HepG2 (cell line): ENCODE results near the gene FGD3. TPM values are rescaled to one million over a fixed set of nuclear protein-coding genes. Genes with fewer than 3 reads are reported as not detected.

Source experiments
- CAMTA2 ChIP-seq: sonication (generic); formaldehyde crosslinking; IDR thresholded peaks from 2 replicates; pipeline ENCODE4 v1.4.0; 2020; ENCODE audit warnings: mild to moderate bottlenecking, missing genetic modification reagents, borderline replicate concordance
- CCDC6 ChIP-seq: sonication (generic); formaldehyde crosslinking; IDR thresholded peaks from 2 replicates; pipeline ENCODE4 v1.8.1; 2022; ENCODE audit warnings: mild to moderate bottlenecking, missing genetic modification reagents, moderate library complexity
- DR1 ChIP-seq: sonication (generic); formaldehyde crosslinking; IDR thresholded peaks from 2 replicates; pipeline ENCODE4 v1.8.0; 2021; ENCODE audit warnings: mild to moderate bottlenecking, missing genetic modification reagents, inconsistent platforms
- EHMT2 ChIP-seq: fragments of 200-600 bp; sonication (generic); IDR thresholded peaks from 2 replicates; pipeline ENCODE4 v1.7.0; 2017; ENCODE audit warnings: antibody characterized with exemption, low read depth, low read length, borderline replicate concordance
- FOXA1 ChIP-seq, 2 experiments: fragments of 450-650 bp in 1 of 2; sonication (generic) in 1 of 2; formaldehyde crosslinking in 1 of 2; IDR thresholded peaks; 2 replicates each; pipeline versions ENCODE4 v1.4.0 to v1.6.1; 2016 to 2020; ENCODE audit warnings: missing genetic modification reagents in 1 of 2
- GATA4 ChIP-seq: sonication (generic); IDR thresholded peaks from 2 replicates; pipeline ENCODE4 v1.6.1; 2016; ENCODE audit warnings: antibody characterized with exemption, low read depth, borderline replicate concordance
- GPN1 ChIP-seq: sonication (generic); formaldehyde crosslinking; IDR thresholded peaks from 2 replicates; pipeline ENCODE4 v1.5.1; 2020; ENCODE audit warnings: missing genetic modification reagents, borderline replicate concordance
- HNF1B ChIP-seq: sonication (generic); formaldehyde crosslinking; IDR thresholded peaks from 2 replicates; pipeline ENCODE4 v1.5.1; 2020; ENCODE audit warnings: mild to moderate bottlenecking, moderate library complexity, missing genetic modification reagents
- HOXD1 ChIP-seq: sonication (generic); formaldehyde crosslinking; IDR thresholded peaks from 2 replicates; pipeline ENCODE4 v1.5.0; 2020; ENCODE audit warnings: missing genetic modification reagents
- KAT8 ChIP-seq: IDR thresholded peaks from 2 replicates; pipeline ENCODE4 v1.6.1; 2016; ENCODE audit warnings: missing genetic modification reagents, missing compliant biosample characterization
- KDM2A ChIP-seq: sonication (generic); formaldehyde crosslinking; IDR thresholded peaks from 2 replicates; pipeline ENCODE4 v1.4.0; 2020; ENCODE audit warnings: low read depth, missing genetic modification reagents, borderline replicate concordance
- KMT2B ChIP-seq: IDR thresholded peaks from 2 replicates; pipeline ENCODE4 v1.6.1; 2016; ENCODE audit warnings: missing genetic modification reagents, missing compliant biosample characterization
- MIER3 ChIP-seq: IDR thresholded peaks from 2 replicates; pipeline ENCODE4 v1.6.1; 2016; ENCODE audit warnings: missing compliant biosample characterization, borderline replicate concordance
- NCOA2 ChIP-seq: sonication (generic); formaldehyde crosslinking; IDR thresholded peaks from 2 replicates; pipeline ENCODE4 v1.8.0; 2022; ENCODE audit warnings: inconsistent platforms
- NCOA5 ChIP-seq: sonication (generic); formaldehyde crosslinking; IDR thresholded peaks from 2 replicates; pipeline ENCODE4 v1.4.0; 2020; ENCODE audit warnings: missing genetic modification reagents
- NR2C2 ChIP-seq: sonication (generic); formaldehyde crosslinking; IDR thresholded peaks from 2 replicates; pipeline ENCODE4 v1.4.0; 2020; ENCODE audit warnings: missing genetic modification reagents, mild to moderate bottlenecking, moderate library complexity, borderline replicate concordance
- RFX3 ChIP-seq: IDR thresholded peaks from 2 replicates; pipeline ENCODE4 v1.6.1; 2016; ENCODE audit warnings: missing biosample characterization, missing genetic modification reagents
- SRSF1 ChIP-seq: fragments of 200-400 bp; formaldehyde crosslinking; optimal IDR thresholded peaks from 2 replicates; pipeline ENCODE3; 2017; ENCODE audit warnings: mild to moderate bottlenecking, low read depth, low read length, moderate library complexity
- YEATS4 ChIP-seq: sonication (generic); formaldehyde crosslinking; IDR thresholded peaks from 2 replicates; pipeline ENCODE4 v1.4.0; 2020; ENCODE audit warnings: missing genetic modification reagents, borderline replicate concordance
- ZBTB26 ChIP-seq: IDR thresholded peaks from 2 replicates; pipeline ENCODE4 v1.6.1; 2016; ENCODE audit warnings: missing compliant biosample characterization, missing genetic modification reagents, borderline replicate concordance
- ZNF20 ChIP-seq: sonication (generic); formaldehyde crosslinking; IDR thresholded peaks from 2 replicates; pipeline ENCODE4 v1.4.0; 2020; ENCODE audit warnings: mild to moderate bottlenecking, moderate library complexity, missing genetic modification reagents
- ZNF30 ChIP-seq: sonication (generic); formaldehyde crosslinking; IDR thresholded peaks from 2 replicates; pipeline ENCODE4 v1.5.0; 2020; ENCODE audit warnings: mild to moderate bottlenecking, missing genetic modification reagents
- ZNF354B ChIP-seq: sonication (generic); formaldehyde crosslinking; IDR thresholded peaks from 2 replicates; pipeline ENCODE4 v1.8.0; 2022; ENCODE audit warnings: mild to moderate bottlenecking, missing genetic modification reagents
- ZNF574 ChIP-seq: sonication (generic); formaldehyde crosslinking; IDR thresholded peaks from 2 replicates; pipeline ENCODE4 v1.4.0; 2020; ENCODE audit warnings: missing genetic modification reagents
- ZNF749 ChIP-seq: sonication (generic); formaldehyde crosslinking; IDR thresholded peaks from 2 replicates; pipeline ENCODE4 v1.8.0; 2022; ENCODE audit warnings: mild to moderate bottlenecking, missing genetic modification reagents, moderate library complexity, borderline replicate concordance
- polyA plus RNA-seq, 8 experiments: library from polyadenylated mRNA; depleted of rRNA in 3 of 8; stranded (reverse) in 7 of 8; unstranded in 1 of 8; fragments of >200 nt; fragmentation: Illumina TruSeq in 4 of 8; extraction: Trizol in 4 of 8; gene quantifications; 2 replicates each; pipeline versions ENCODE4 v1.2.1 to v1.2.3, GENCODE V29; 2011 to 2016; ENCODE audit warnings: low read depth in 4 of 8, missing spikeins in 1 of 8, mixed read lengths in 1 of 8; ENCODE audit not compliant: insufficient read depth in 1 of 8
- total RNA-seq, 5 experiments: library from RNA; depleted of rRNA; stranded (reverse); fragments of >200 nt; fragmentation: Illumina TruSeq; extraction: Trizol; gene quantifications; 2 replicates each; pipeline ENCODE4 v1.2.3, GENCODE V29; 2016; ENCODE audit warnings: low read depth in 1 of 5

The FGD3 gene
- total and polyA plus RNA-seq, 2 of the 13 experiments (the other 11 are each of a cell fraction or from before 2014, with no cell fraction given), result 0.53 to 1.1 TPM

- TF ChIP-seq CAMTA2 (CRISPR knock-in tag) (no peak), GATA4 (no peak), NR2C2 (CRISPR knock-in tag) (no peak), NCOA2 (CRISPR knock-in tag) (no peak; the same call in 1 of the 2 replicates), CCDC6 (CRISPR knock-in tag) (no peak; the same call in 1 of the 2 replicates), DR1 (CRISPR knock-in tag) (no peak; the same call in 1 of the 2 replicates), HNF1B (CRISPR knock-in tag) (peak; percentile 96), YEATS4 (CRISPR knock-in tag) (no peak), FOXA1 (IDR thresholded peaks at IDR 0.05) (no peak), FOXA1 (CRISPR knock-in tag; IDR thresholded peaks at IDR 0.05) (peak; percentile 79), KAT8 (CRISPR knock-in tag) (0 out of 2 replicates have a peak, but pooled peaks have one; percentile 57), KDM2A (CRISPR knock-in tag) (peak; percentile 55; the same call in 1 of the 2 replicates), RFX3 (CRISPR knock-in tag) (no peak), GPN1 (CRISPR knock-in tag) (no peak), ZNF354B (CRISPR knock-in tag) (no peak), ZNF20 (CRISPR knock-in tag) (no peak), ZBTB26 (CRISPR knock-in tag) (0 out of 2 replicates have a peak, but pooled peaks have one; percentile 41), HOXD1 (no peak), MIER3 (CRISPR knock-in tag) (peak; percentile 21; the same call in 1 of the 2 replicates), SRSF1 (no peak), ZNF30 (CRISPR knock-in tag) (no peak), ZNF574 (CRISPR knock-in tag) (peak; percentile 61), ZNF749 (CRISPR knock-in tag) (no peak), EHMT2 (no peak), NCOA5 (CRISPR knock-in tag) (no peak), KMT2B (CRISPR knock-in tag) (no peak)
Observed at GRCh38 chr9:93061791-93062763, 114.8 kb downstream of the FGD3 start (continued).
